ENCODE measurements around the gene PTPN4.

DNA sequence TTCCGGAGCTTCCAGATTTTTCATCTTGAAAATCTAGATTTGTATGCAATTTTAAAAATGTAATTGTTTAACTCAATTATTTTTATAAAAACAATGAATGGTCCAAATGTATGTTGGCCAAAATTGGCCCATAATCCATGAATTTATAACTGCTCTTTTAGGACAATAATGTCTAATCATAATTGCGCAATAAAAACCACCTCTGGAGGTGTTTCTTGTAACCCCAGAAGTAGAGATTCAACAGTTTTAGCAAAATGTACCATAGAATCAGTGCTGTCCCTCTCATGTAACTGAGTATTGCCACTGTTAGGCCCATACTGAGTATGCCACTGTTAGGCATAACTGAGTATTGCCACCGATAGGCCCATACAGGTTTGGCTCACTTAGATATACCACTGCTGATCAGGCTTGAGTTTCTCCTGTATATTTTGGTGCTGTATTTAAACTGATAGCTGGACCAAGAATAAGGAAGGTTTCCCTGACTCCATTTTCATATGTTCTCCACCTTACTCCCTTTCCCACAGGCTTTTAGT is 182.3 kb downstream of the PTPN4 start:
- TF ChIP-seq POLR2A (IDR thresholded peaks at IDR 0.05; ENCODE audit: low read length) (no peak), GATA1 (IDR thresholded peaks at IDR 0.05; ENCODE audit: low read depth, low read length) (no peak)

All from erythroblast (primary cell).